Neuronal stem cell (in vitro differentiated cells): ENCODE data around the gene TMEM132D.

ENCODE experiments used
- DNase-seq: peaks from one replicate; pipeline ENCODE4 v3.0.0-alpha.2; 2013; ENCODE audit warnings: low spot score
- H2AFZ ChIP-seq: one replicate; pipeline ENCODE4 v1.6.1; 2013; ENCODE audit warnings: mild to moderate bottlenecking, low read length, inconsistent platforms
- H2AK5ac ChIP-seq: 2 replicates; pipeline ENCODE4 v1.6.1; 2013; ENCODE audit warnings: low read depth, mild to moderate bottlenecking, inconsistent platforms, low read length, moderate library complexity, mixed read lengths
- H2BK120ac ChIP-seq: 2 replicates; pipeline ENCODE4 v1.6.1; 2013; ENCODE audit warnings: low read depth, mild to moderate bottlenecking, inconsistent platforms, low read length, moderate library complexity, mixed read lengths
- H2BK12ac ChIP-seq: one replicate; pipeline ENCODE4 v1.6.1; 2013; ENCODE audit warnings: low read length, inconsistent platforms
- H2BK15ac ChIP-seq: 2 replicates; pipeline ENCODE4 v1.6.1; 2013; ENCODE audit warnings: mild to moderate bottlenecking, low read length, inconsistent platforms, mixed read lengths
- H2BK5ac ChIP-seq: one replicate; pipeline ENCODE4 v1.6.1; 2013; ENCODE audit warnings: inconsistent platforms, mild to moderate bottlenecking, low read length, moderate library complexity
- H3K14ac ChIP-seq: one replicate; pipeline ENCODE4 v1.6.1; 2013; ENCODE audit warnings: low read length, inconsistent platforms
- H3K18ac ChIP-seq: 2 replicates; pipeline ENCODE4 v1.6.1; 2013; ENCODE audit warnings: low read length, inconsistent platforms
- H3K23ac ChIP-seq: 2 replicates; pipeline ENCODE4 v1.6.1; 2013; ENCODE audit warnings: low read depth, mild to moderate bottlenecking, mixed read lengths, low read length, inconsistent platforms; ENCODE audit not compliant: poor library complexity
- H3K27ac ChIP-seq: replicated peaks from 3 replicates; pipeline ENCODE4 v1.5.1; 2013; ENCODE audit warnings: low read length, inconsistent platforms
- H3K27me3 ChIP-seq, 3 experiments: 2 replicates each; pipeline ENCODE4 v1.6.1; 2013; ENCODE audit warnings: low read length in 3 of 3, mild to moderate bottlenecking in 2 of 3, inconsistent platforms in 1 of 3, low read depth in 1 of 3, mixed read lengths in 1 of 3, moderate library complexity in 1 of 3; ENCODE audit not compliant: control insufficient read depth in 3 of 3, insufficient read depth in 3 of 3
- H3K36me3 ChIP-seq, 2 donors: replicated peaks in 1 of 2; 2 replicates each; pipeline ENCODE4 v1.6.1; 2013; ENCODE audit warnings: low read length in 2 of 2; ENCODE audit not compliant: control insufficient read depth in 2 of 2, insufficient read depth in 2 of 2
- H3K4ac ChIP-seq: 2 replicates; pipeline ENCODE4 v1.6.1; 2013; ENCODE audit warnings: inconsistent platforms, mild to moderate bottlenecking, low read length, moderate library complexity
- H3K4me1 ChIP-seq, 2 donors: 1 replicate in 1 of 2; 2 replicates in 1 of 2; pipeline ENCODE4 v1.6.1; 2013; ENCODE audit warnings: low read length in 2 of 2, low read depth in 1 of 2; ENCODE audit not compliant: control insufficient read depth in 2 of 2, insufficient read depth in 1 of 2
- H3K4me2 ChIP-seq: one replicate; pipeline ENCODE4 v1.6.1; 2013; ENCODE audit warnings: mild to moderate bottlenecking, low read length, inconsistent platforms; ENCODE audit not compliant: insufficient read depth, poor library complexity, severe bottlenecking
- H3K4me3 ChIP-seq, 2 donors: 2 replicates each; pipeline ENCODE4 v1.5.1; 2013; ENCODE audit warnings: low read length in 2 of 2, mild to moderate bottlenecking in 2 of 2, inconsistent platforms in 1 of 2, moderate library complexity in 1 of 2
- H3K79me1 ChIP-seq: one replicate; pipeline ENCODE4 v1.6.1; 2013; ENCODE audit warnings: low read depth, mild to moderate bottlenecking, inconsistent platforms, low read length, moderate library complexity
- H3K9ac ChIP-seq: one replicate; pipeline ENCODE4 v1.6.1; 2013; ENCODE audit warnings: mild to moderate bottlenecking, low read depth, low read length, inconsistent platforms; ENCODE audit not compliant: poor library complexity
- H3K9me3 ChIP-seq, 2 donors: replicated peaks in 1 of 2; 2 replicates each; pipeline versions ENCODE3 to v1.6.1; 2013; ENCODE audit warnings: low read length in 2 of 2, mild to moderate bottlenecking in 2 of 2, inconsistent platforms in 1 of 2, low read depth in 1 of 2, mixed read lengths in 1 of 2, moderate library complexity in 1 of 2; ENCODE audit not compliant: control insufficient read depth in 2 of 2, insufficient read depth in 1 of 2
- H4K8ac ChIP-seq: one replicate; pipeline ENCODE4 v1.6.1; 2013; ENCODE audit warnings: low read depth, mild to moderate bottlenecking, inconsistent platforms, low read length, moderate library complexity
- H4K91ac ChIP-seq: one replicate; pipeline ENCODE4 v1.6.1; 2013; ENCODE audit warnings: low read length, low read depth, mild to moderate bottlenecking, inconsistent platforms; ENCODE audit not compliant: poor library complexity
- WGBS, 2 donors: extraction: QIAGEN DNeasy Blood & Tissue Kit; methylation state at CpG; one replicate each; pipeline ENCODE4 v1.1.7; 2013; ENCODE audit warnings: missing lambda C conversion rate in 2 of 2, mixed read lengths in 1 of 2; ENCODE audit not compliant: insufficient read length in 2 of 2, insufficient replicate concordance in 1 of 2; ENCODE audit errors: extremely low coverage in 2 of 2; 5-methylcytosine and 5-hydroxymethylcytosine counted together

TMEM132D gene

DNA sequence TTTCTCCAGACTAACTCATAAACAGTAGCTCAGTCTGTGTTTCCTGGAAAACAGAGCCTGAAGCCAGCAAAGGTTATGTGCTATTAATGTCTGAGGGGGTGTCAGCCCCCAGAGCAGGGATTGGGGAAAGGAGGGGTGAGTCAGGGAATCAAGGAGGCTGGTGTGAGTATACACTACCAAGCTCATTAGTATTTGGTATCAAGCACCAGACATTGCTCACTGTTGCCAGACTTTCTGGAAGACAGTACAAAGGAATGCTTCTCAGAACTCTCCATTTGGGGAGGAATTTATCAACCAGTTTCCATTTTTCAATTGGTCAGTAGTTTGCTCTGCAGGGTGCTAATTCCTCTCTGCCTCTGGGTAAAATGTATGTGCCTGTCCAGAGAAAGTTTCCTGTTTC is 607.2 kb downstream of the TMEM132D start:
- no peak overlapping the region for H3K23ac ChIP-seq
- no peak overlapping the region for H3K27ac ChIP-seq
- H2BK120ac ChIP-seq: no peak overlapping the region
- no peaks in the 10 kb centered on the region for H3K9me3 ChIP-seq
- no peaks in the 10 kb centered on the region for H3K79me1 ChIP-seq
- H2AFZ ChIP-seq: no peak overlapping the region
- no peak for DNase-seq
- H3K4me3 ChIP-seq: no peak overlapping the region
- no peak overlapping the region for H3K14ac ChIP-seq
- H3K9ac ChIP-seq: no peak overlapping the region
- H3K4ac ChIP-seq: no peak overlapping the region
- H3K27me3 ChIP-seq: no peaks in the 10 kb centered on the region
- H2AK5ac ChIP-seq: no peak overlapping the region
- H4K8ac ChIP-seq: no peak overlapping the region
- no peak overlapping the region for H2BK5ac ChIP-seq
- H3K4me1 ChIP-seq: no peaks in the 10 kb centered on the region
- no peak overlapping the region for H2BK12ac ChIP-seq
- no peak overlapping the region for H3K4me2 ChIP-seq
- H2BK15ac ChIP-seq: no peak overlapping the region
- no peak overlapping the region for H4K91ac ChIP-seq
- no peak overlapping the region for H3K18ac ChIP-seq
- no peaks in the 10 kb centered on the region for H3K36me3 ChIP-seq

DNA sequence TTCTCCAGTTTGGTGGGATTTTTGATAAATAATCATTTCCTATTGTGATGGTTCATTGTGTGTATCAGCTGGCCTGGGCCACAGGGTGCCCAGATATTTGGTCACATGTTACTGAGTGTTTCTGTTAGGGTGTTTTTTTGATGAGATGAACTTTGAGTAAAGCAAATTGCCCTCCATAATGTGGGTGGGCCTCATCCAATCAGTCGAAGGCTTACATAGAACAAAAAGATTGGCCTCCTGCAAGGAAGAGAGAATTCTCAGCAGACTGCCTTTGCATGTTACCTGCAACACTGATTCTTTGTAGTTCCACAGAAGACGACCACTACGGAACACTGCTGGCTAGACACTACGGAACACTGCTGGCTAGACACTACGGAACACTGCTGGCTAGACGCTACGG is 609.0 kb downstream of the TMEM132D start:
- WGBS, 2 donors: no CpG with 5 or more reads among the region's 7 CpGs
- H3K27ac ChIP-seq: no peak overlapping the region
- H3K4me1 ChIP-seq: no peaks in the 10 kb centered on the region
- H3K36me3 ChIP-seq: no peaks in the 10 kb centered on the region
- H4K8ac ChIP-seq: no peak overlapping the region
- no peak overlapping the region for H2BK12ac ChIP-seq
- no peak for DNase-seq
- no peak overlapping the region for H2BK120ac ChIP-seq
- no peaks in the 10 kb centered on the region for H3K9me3 ChIP-seq
- H3K79me1 ChIP-seq: no peaks in the 10 kb centered on the region
- H4K91ac ChIP-seq: no peak overlapping the region
- H3K4me3 ChIP-seq: no peak overlapping the region
- no peak overlapping the region for H3K18ac ChIP-seq
- no peak overlapping the region for H3K4me2 ChIP-seq
- H2AK5ac ChIP-seq: no peak overlapping the region
- no peak overlapping the region for H3K14ac ChIP-seq
- no peak overlapping the region for H3K9ac ChIP-seq
- H2BK15ac ChIP-seq: no peak overlapping the region
- H3K27me3 ChIP-seq: no peaks in the 10 kb centered on the region
- H3K4ac ChIP-seq: no peak overlapping the region
- no peak overlapping the region for H2AFZ ChIP-seq
- no peak overlapping the region for H2BK5ac ChIP-seq
- H3K23ac ChIP-seq: no peak overlapping the region

DNA sequence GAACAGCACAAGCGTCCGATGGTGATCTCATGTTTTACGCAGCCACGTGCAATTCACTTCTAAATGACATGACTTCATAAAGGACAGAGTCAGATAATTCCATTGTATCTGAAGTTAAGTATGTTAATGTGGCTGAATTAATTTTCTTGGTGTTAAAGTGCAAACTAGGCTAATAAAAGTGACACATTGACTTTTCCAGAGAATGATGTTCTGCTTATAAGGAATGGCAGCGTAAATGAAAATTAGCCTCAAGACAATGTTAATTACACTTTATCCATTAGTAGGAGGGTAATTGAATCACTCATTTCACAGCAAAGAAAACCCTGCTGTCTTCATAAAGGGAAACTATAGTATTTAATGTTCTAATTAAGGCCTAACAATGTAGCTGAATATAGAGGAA is 624.1 kb downstream of the TMEM132D start:
- Histone ChIP-seq H3K23ac (no peak overlapping the region), H2BK15ac (no peak overlapping the region), H3K79me1 (no peaks in the 10 kb centered on the region), H2BK120ac (no peak overlapping the region), H3K4ac (no peak overlapping the region), H3K18ac (no peak overlapping the region), H3K9me3 (no peaks in the 10 kb centered on the region), H4K91ac (no peak overlapping the region), H3K14ac (no peak overlapping the region), H3K9ac (no peak overlapping the region), H3K27ac (no peak overlapping the region), H3K27me3 (no peaks in the 10 kb centered on the region), H3K4me1 (peaks cover 0 to 2% of the 10 kb centered on the region in 2 donors), H2AFZ (no peak overlapping the region), H2BK5ac (no peak overlapping the region), H3K36me3 (no peaks in the 10 kb centered on the region), H3K4me3 (no peak overlapping the region), H3K4me2 (no peak overlapping the region), H2AK5ac (no peak overlapping the region), H2BK12ac (no peak overlapping the region), H4K8ac (no peak overlapping the region)
- whole genome bisulfite sequencing, 2 donors: no CpG with 5 or more reads among the region's 5 CpGs
- DNase-seq: no peak

DNA sequence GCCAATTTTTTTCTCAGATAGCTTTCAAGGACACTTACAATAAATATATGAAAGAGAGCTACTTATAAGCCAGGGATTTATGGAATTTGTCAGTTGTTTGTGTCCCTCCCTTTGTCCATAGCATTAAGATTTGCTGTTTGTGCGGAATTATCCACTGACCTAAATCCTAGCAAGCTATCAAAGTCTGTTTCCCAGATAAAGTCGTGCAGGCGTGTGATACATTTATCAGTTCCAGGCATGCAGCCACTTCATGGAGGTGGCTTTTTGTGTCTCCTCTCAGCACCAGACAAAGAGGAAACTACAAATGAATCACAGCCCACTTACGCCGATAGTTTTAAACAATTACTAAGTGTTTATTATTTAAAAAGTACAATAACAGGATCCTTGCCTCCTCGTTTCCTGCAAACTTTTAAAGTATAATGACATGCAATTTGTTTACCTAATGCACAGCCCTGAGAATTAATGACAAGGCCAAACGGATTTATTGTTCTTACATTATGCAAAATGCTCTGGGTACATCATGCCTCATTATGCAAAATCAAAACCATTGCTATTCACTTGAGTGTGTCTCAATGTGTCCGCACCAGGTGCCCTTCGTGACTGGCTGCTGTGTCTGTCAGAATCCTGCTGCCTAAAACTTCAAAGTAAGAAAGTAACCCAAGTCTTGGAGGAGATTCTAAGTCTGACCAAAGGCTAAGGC is 627.3 kb downstream of the TMEM132D start:
- H3K27ac ChIP-seq: no peak overlapping the region
- H3K36me3 ChIP-seq: no peaks in the 10 kb centered on the region
- H3K27me3 ChIP-seq: no peaks in the 10 kb centered on the region
- H2BK120ac ChIP-seq: no peak overlapping the region
- no peak overlapping the region for H4K8ac ChIP-seq
- no peak overlapping the region for H3K4me3 ChIP-seq
- H3K4me2 ChIP-seq: no peak overlapping the region
- no peak overlapping the region for H2BK15ac ChIP-seq
- no peak overlapping the region for H3K14ac ChIP-seq
- peaks cover 0 to 2% of the 10 kb centered on the region in 2 donors for H3K4me1 ChIP-seq
- H2AK5ac ChIP-seq: no peak overlapping the region
- H2BK5ac ChIP-seq: no peak overlapping the region
- H3K18ac ChIP-seq: no peak overlapping the region
- H3K9ac ChIP-seq: no peak overlapping the region
- no peak for DNase-seq
- H2AFZ ChIP-seq: no peak overlapping the region
- no peak overlapping the region for H4K91ac ChIP-seq
- H3K4ac ChIP-seq: no peak overlapping the region
- no peaks in the 10 kb centered on the region for H3K9me3 ChIP-seq
- WGBS, 2 donors: no CpG with 5 or more reads among the region's 9 CpGs
- no peaks in the 10 kb centered on the region for H3K79me1 ChIP-seq
- no peak overlapping the region for H3K23ac ChIP-seq
- H2BK12ac ChIP-seq: no peak overlapping the region
